Hematopoietic multipotent progenitor cell treated with erythropoietin and hydrocortisone succinate and interleukin-3 and kit ligand, for 15 days (in vitro differentiated cells): Measurements from ENCODE around the gene SLC1A3.

Experiments used
- DNase-seq: peaks from one replicate; pipeline ENCODE4 v3.0.0-alpha.2; 2015; ENCODE audit warnings: low spot score

SLC1A3 gene

DNA sequence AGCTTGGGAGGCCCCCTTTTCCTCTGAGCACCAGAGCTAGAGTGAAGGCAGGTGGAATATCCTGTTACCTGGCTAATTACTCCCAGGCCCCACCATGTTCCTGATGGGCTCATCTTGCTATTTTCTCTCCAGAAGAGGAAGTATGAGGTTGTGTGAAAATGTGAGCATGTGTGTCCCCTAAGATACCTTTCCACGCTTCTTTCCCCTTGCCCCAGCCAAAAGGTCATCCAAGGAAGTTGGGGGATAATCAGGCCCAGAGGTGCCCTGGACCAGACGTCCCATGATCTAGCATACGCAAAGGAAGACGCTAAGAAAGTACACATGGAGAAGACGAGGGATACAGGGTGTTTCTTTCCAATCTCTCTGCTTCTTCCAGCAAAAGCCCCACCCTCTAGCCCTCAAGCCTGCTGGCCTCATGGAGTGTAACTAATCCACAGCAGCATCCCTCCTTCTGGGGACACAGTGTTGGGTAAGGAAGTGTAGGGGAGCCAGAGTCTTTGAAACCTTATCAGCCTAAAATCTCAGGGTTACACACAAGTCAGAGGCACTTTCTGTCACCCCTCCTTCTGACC is 115.3 kb downstream of the SLC1A3 start:
- no peak for DNase-seq

DNA sequence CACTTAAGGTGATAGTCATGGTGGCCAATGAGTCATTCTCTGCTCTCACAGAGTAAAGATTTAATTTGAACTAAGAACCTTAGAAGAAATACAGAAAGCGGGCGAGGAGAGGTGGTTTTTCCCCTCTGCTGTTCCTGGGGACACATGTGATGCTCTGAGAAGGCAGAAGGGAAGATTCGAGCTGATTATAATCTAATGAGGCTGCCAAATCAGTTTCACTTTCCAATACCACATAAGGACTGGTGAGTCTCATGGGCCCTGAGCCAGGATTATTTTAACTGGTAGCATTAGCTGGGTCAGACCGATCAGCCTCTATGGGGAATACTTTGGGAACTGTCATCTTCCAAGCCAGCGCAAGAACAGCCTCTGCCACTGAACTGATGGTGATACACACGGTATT is 116.5 kb downstream of the SLC1A3 start:
- DNase-seq, result no peak

DNA sequence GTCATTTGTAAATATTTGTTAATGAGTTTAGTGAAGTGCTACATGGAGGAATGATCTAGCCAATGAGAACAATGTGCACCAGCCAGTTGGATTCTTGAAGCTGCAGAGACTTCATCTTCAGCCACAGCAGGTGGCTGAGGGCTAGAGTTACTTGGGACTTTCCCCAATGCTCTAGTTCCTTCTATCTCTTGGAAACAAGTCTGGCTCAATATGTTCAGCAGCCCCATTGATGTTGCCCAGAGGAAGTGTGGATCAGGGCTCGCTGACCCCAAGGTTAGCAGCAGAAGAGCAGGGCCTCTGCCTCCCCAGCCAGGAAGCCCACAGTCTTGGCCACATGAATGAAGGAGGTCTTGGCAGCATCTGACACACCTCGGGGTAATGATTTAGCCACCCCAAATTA is 117.5 kb downstream of the SLC1A3 start:
- no peak for DNase-seq

DNA sequence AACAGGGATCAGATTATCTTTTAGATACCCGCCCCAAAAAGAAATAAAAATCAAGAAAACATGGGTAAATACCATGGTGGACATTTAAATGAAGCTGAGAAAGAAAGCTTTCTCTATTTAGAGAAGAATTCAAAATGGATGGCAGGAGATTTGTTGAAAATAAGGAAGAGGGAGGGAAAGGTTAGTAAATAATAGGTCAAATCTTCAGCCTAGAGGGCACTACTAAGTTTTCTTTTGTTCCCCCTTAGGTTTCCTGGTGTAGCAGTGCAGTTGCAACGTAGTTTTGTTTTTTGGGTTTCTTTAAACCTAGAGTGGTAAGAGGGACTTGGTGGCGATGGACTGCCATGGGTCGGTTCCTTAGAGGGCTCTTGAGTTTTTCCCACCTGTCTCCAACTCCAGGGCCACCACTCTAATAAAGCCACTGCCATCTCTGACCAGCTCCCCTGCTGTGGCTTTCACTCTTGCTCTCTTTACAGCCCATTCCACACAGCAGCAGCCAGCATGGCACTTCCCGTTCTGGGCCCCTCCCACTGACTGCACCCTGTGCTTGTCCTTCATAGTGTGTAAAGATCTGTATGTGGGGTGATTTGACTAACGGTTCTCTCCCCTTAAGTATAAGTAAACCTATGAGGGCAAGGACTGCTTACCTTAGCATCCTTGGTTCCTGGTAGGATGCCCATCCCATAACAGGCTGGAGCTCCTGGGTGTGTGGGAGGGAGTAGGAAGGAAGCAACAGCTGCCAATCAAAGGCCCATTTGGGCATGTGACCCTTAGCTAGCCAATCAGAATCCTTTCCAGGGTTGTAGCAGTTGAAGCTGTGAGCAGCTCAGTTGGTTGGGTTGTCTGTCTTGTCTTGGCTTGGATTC is 118.3 kb downstream of the SLC1A3 start:
- peak; percentile 71 for DNase-seq

DNA sequence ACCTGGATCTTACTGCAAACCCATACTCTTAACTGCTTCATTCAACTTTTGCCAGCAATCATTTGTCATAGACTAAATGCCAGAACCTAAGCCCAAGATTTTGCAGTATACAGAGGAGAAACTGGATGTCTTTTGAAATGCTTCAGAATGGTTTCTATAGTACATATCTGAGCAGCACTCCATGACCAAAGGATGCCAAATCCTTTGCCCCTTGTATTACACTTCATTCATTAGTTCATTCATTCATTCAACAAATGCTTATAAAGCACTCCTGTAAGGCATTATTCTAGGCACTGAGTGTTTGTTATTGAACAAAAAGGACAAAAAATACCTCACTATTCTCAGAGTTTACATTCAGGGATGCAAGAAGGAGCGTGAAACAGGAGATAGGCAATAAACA is 119.9 kb downstream of the SLC1A3 start:
- DNase-seq, result no peak

DNA sequence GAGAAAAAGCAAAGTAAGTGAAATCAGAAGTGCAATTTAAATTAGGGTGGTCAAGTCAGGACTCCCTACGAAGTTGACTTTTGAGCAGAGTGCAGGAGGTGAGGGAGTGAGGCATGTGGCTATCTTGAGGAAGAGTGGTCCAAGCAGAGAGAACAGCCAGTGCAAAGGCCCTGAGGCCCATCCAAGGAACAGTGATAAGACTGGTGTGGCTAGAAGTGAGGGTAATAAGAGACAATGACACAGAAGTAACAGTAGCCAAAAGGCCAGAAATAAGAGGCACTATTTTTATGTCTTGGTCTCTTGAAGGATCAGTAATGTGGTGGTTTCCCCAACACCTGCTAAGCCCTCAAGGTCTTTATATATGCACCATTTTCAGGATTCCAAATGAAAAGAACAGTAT is 120.4 kb downstream of the SLC1A3 start:
- no peak for DNase-seq

DNA sequence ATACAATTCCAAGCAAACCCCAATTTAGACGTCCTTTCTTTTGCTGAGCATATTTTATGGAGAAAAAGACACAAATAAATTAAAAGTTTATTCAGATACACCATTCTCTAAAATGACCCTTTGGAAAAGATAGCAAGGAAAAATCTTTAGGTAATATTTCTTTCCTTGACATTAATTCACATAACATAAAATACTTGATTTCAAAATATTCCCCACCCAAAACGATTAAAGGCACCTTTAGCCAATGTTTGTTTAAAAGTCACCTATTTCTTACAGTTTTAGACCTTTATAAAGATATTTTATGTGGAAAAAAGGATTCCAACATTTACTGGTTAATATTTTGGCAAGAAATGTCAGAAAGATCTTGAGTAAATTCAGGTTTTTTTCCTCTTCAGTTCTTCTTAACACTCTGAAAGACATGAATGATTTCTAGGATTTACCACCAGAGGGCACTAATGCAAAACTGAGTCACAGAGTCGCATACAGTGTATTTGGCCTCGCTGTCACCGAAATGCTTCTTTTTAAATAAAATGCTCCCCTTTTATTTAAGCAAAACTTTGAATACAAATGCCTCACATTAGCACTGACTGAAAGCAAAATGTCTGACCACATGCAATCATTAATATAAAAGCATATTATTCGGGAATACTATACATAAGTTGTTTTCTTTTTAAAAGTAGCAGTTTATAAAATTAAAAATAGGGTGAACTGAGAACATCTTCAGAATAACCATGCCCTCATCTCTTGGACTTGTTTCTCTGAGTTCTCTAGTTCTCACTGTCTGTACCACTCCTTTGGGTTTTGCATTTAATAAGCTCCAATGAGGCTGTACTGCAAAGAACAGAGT is 122.5 kb downstream of the SLC1A3 start:
- DNase-seq, result peak; percentile 81

DNA sequence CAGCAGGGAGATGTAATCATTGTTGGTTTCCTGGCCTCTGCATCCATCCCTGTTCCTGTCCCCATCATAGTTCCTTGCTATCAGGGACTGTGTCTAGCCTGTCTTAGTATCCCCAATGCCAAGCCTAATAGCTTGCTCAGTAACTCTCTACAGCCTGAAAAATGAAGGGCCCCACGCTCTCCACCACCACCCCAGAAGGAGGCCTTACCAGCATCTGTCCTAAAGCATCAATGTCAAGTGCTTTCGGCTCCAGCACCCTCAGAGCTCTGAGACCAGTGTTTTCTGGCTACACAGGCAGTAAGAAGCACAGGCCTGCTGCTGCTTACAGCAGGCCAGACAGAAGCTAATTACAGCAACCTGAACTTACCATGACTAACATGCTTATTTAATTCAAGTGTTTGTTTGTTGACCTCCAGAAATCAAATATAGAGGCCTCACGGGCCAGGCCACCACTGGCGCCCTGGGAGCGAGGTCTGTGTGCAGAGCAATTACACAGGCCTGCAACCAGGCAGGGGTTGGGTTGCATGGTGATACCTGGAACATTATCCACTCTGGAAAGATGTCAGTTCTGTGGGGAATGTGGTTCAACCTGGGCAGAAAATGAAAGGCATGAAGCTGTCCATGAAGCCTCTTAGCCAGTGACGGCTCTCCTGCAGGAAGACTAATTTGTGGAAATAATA is 124.3 kb downstream of the SLC1A3 start:
- no peak for DNase-seq

DNA sequence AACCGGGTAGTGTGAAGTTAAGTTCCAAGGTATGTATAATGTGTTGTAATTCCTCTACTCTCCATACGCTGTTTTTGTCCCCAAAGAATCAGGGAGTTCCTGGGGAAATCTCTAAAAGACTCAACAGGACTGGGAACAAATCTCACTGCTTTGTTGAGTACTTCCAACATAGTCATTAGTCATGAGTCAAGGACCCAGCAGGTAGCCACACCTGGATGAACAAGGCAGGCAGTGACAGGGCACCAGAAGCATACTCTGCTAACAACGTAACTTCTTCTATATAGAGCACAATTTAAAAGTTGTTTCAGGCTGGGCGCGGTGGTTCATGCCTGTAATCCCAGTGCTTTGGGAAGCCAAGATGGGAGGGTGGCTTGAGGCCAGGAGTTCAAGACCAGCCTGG is 126.8 kb downstream of the SLC1A3 start:
- no peak for DNase-seq

DNA sequence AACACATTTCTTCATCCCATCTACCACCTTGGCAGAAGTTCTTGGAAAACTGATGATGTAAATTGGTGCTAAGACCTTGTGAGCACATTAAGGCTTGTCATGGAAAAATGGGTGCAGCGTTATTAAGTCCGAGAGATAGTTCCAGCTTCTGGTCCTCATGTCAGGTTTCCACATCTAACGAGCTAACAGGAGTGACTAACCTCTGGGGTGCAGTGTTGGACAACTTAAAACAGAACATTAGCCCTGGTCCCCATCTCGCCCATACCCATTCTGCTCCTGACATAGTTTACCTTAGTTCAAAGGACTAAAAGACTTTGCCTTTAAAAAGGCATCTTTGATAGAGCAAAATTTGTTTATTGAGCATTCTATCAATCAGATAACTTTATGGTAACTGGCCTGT is 128.0 kb downstream of the SLC1A3 start:
- DNase-seq, result peak; percentile 39

DNA sequence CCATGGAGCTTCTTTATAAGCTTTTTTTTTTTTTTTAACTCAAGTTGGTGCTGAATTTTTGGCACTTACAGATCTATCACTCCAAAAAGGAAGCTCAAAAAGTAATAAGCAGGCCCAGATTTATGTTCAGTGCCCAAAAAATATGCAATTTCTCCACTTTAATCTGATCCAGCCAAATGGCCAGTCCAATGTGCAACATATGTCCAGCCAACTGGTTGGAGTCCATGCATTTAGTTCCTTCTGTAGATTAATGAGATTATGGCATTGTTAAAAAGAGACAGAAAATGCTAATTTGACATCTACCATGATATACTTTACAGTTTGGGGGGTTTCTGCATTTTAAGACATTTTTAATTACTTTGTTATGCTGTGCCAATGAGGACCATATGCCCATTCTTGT is 129.5 kb downstream of the SLC1A3 start:
- DNase-seq, result no peak
